ENCODE data around the gene MSH3.

DNA sequence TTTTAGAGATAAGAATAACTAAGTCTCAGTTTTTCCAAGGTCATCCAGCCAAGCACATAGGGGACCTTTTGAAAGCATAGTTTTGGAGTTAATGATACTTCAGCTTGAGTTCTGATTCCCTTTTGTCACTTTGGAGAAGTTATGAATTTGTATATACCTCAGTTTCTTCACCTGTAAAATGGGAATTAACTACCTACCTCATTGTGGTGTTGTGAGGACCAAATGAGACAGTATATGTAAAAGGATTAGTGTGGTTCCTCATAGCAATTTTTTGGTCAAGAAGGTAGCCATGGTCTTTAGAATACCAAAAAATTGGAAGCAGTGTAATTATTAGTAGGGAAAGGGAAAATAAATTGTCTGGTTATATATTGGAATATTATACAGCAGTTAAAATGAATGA, 98.0 kb downstream of the MSH3 start:
- TF ChIP-seq, protein P1, sequence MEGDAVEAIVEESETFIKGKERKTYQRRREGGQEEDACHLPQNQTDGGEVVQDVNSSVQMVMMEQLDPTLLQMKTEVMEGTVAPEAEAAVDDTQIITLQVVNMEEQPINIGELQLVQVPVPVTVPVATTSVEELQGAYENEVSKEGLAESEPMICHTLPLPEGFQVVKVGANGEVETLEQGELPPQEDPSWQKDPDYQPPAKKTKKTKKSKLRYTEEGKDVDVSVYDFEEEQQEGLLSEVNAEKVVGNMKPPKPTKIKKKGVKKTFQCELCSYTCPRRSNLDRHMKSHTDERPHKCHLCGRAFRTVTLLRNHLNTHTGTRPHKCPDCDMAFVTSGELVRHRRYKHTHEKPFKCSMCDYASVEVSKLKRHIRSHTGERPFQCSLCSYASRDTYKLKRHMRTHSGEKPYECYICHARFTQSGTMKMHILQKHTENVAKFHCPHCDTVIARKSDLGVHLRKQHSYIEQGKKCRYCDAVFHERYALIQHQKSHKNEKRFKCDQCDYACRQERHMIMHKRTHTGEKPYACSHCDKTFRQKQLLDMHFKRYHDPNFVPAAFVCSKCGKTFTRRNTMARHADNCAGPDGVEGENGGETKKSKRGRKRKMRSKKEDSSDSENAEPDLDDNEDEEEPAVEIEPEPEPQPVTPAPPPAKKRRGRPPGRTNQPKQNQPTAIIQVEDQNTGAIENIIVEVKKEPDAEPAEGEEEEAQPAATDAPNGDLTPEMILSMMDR (conservative IDR thresholded peaks at IDR 0.05; ENCODE audit: low read length), result no peak
- TF ChIP-seq EZH2phosphoT487 (IDR thresholded peaks at IDR 0.05; ENCODE audit: borderline replicate concordance), result no peak

Data from Loucy (cell line).